Activated CD4-positive, alpha-beta memory T cell treated with anti-CD3 and anti-CD28 coated beads, Interleukin-2, amount 10 ng/mL, durations not matched to agents 7 days and 5 days (primary cell): ENCODE data around the gene TLX2. TPM values are rescaled to one million over a fixed set of nuclear protein-coding genes. Genes with fewer than 3 reads are reported as not detected.

Experiments
- CTCF ChIA-PET: fragments of 350-600 bp; sonication (Branson Sonifier 250); formaldehyde crosslinking; loops from one replicate; lab custom pipeline; 2021; ENCODE audit warnings: antibody characterized with exemption, inconsistent platforms; lab: Charles Lee
- POLR2A ChIA-PET: fragments of 350-600 bp; sonication (Branson Sonifier 250); formaldehyde crosslinking; loops from one replicate; lab custom pipeline; 2021; ENCODE audit warnings: antibody characterized with exemption; lab: Charles Lee
- DNase-seq: peaks from one replicate; pipeline ENCODE4 v3.0.0-alpha.2; 2020
- H3K27ac Mint-ChIP-seq: one replicate; pipeline ENCODE4 v1.8.0; 2021; ENCODE audit warnings: mild to moderate bottlenecking, mixed read lengths
- H3K27me3 Mint-ChIP-seq: one replicate; pipeline ENCODE4 v1.8.0; 2021; ENCODE audit warnings: mixed read lengths
- H3K36me3 Mint-ChIP-seq: one replicate; pipeline ENCODE4 v1.8.0; 2021; ENCODE audit warnings: low read depth, mixed read lengths
- H3K4me1 Mint-ChIP-seq: one replicate; pipeline ENCODE4 v1.8.0; 2021; ENCODE audit warnings: mixed read lengths
- H3K4me3 Mint-ChIP-seq: one replicate; pipeline ENCODE4 v1.8.0; 2021; ENCODE audit warnings: mild to moderate bottlenecking, mixed read lengths
- H3K9me3 Mint-ChIP-seq: one replicate; pipeline ENCODE4 v1.8.0; 2021; ENCODE audit warnings: mixed read lengths
- total RNA-seq, 2 experiments: library from RNA; stranded (reverse); gene quantifications; one replicate each; pipeline ENCODE4 v1.2.3, GENCODE V29; 2021

The TLX2 gene
- total RNA-seq, 2 experiments from 2014 or later: 2.6 to 3.3 TPM

DNA sequence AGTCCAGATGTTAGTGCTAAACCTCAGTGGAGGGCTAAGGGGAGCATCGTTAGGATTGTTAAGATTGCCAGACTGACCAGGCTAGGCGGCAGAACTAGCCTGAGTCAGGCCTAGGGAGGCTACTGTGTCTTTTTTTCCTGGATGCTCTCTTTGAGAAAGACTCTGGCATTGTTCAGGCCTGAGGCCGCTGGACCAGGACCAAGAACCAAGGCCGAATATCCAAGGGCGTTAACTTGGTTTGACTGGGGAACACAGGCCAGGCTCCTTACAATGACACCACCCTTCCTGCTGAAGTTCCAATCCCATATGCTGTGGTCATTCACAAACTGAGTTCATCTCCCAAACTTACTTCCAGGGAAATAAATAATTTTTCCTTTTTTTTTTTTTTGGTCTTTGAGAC is 26.0 kb downstream of the TLX2 start:
- H3K27me3 Mint-ChIP-seq: peaks cover 46% of the 10 kb centered on the region
- no peak overlapping the region for H3K27ac Mint-ChIP-seq
- H3K36me3 Mint-ChIP-seq: no peaks in the 10 kb centered on the region
- H3K4me3 Mint-ChIP-seq: no peak overlapping the region
- no peaks in the 10 kb centered on the region for H3K9me3 Mint-ChIP-seq
- H3K4me1 Mint-ChIP-seq: peaks cover 12% of the 10 kb centered on the region
- no peak for DNase-seq
- CTCF ChIA-PET: interaction anchor here (0.6 to 1.3 kb wide), 3 partner anchors 47 to 465 kb away, joined by 3 to 6 read pairs (median 3); no protein-coding TSS in a partner anchor
- POLR2A ChIA-PET: no interaction called here

DNA sequence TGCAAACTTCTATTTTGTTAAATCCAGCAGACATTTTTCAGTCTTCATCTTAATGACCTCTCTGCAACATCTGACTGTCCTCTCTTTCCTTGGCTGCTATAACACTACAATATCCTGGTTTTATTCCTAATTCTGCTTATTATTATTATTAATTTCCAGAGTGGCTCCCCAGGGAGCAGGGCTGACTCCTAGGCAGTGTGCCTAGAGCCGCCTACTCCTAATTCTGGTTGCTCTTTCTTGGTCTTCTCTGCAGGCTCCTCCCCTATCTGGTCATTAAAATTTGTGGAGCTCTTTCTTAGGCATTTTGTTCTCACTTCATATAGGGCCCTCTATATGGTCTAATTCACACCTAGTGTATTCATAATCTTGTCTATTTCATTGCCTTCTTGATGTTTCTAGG is 28.7 kb downstream of the TLX2 start:
- DNase-seq: no peak
- H3K27me3 Mint-ChIP-seq: peaks cover 55% of the 10 kb centered on the region
- ChIA-PET POLR2A (no interaction called here), CTCF (interaction anchor here (0.7 to 1.0 kb wide), 2 partner anchors 45 to 364 kb away, joined by 3 to 7 read pairs; no protein-coding TSS in a partner anchor)
- peaks cover 13% of the 10 kb centered on the region for H3K4me1 Mint-ChIP-seq
- no peaks in the 10 kb centered on the region for H3K36me3 Mint-ChIP-seq
- H3K27ac Mint-ChIP-seq: no peak overlapping the region
- no peaks in the 10 kb centered on the region for H3K9me3 Mint-ChIP-seq
- no peak overlapping the region for H3K4me3 Mint-ChIP-seq

DNA sequence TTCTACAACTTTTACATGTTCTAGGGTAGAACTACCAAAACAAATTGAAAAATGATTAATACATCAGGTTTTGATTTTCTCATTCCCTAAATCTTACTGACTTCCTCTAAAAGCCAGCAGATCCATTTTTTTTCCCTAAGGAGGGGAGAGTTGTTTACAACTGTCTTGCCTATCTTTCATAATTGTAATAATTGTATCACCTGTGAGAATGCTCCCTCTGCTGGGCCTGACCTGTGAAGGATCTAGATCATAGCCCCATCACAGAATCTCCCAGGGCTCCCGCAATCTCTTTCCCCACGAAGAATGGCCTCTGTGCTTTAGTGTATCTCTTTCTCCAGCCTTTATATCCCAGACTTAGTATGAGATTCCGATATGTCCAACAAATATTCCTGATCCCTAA is 30.4 kb downstream of the TLX2 start:
- CTCF ChIA-PET: interaction anchor here (0.9 to 2.4 kb wide), 5 partner anchors 12 to 44 kb away, joined by 3 to 8 read pairs (median 6); no protein-coding TSS in a partner anchor
- Mint-ChIP-seq H3K27ac (no peak overlapping the region), H3K27me3 (peaks cover 54% of the 10 kb centered on the region), H3K9me3 (no peaks in the 10 kb centered on the region), H3K4me1 (peaks cover 9% of the 10 kb centered on the region), H3K4me3 (no peak overlapping the region), H3K36me3 (no peaks in the 10 kb centered on the region)
- no peak for DNase-seq
- POLR2A ChIA-PET: interaction anchor here (0.6 to 1.2 kb wide), 3 partner anchors 41 to 120 kb away, joined by 3 to 4 read pairs (median 3); partner anchors contain the start of genes CCDC142 and TTC31

DNA sequence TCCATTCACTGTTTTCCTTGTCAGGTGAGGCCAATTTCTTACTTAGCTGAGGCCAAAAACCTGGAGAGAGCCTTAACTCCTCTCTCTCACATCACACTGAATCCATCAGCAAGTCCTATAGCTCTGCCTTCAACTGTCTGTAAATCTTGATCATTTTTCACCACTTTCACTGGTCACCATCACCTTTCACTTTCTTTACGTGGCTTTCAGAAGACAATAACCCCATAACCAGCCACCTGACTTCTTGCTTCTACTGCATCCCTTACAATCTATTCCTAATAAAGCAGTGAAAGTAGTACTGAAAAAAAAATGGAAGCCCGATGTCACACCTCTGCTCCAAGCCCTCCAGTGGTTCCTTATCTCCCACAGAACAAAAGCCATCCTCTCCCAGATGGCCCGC is 31.8 kb downstream of the TLX2 start:
- H3K36me3 Mint-ChIP-seq: no peaks in the 10 kb centered on the region
- CTCF ChIA-PET: interaction anchor here (0.5 to 2.4 kb wide), 5 partner anchors 13 to 96 kb away, joined by 3 to 8 read pairs (median 6); no protein-coding TSS in a partner anchor
- H3K27ac Mint-ChIP-seq: no peak overlapping the region
- POLR2A ChIA-PET: interaction anchor here (0.9 kb wide), 1 partner anchor 20 kb away, joined by 3 read pairs; no protein-coding TSS in a partner anchor
- H3K4me1 Mint-ChIP-seq: peaks cover 8% of the 10 kb centered on the region
- DNase-seq: no peak
- H3K9me3 Mint-ChIP-seq: no peaks in the 10 kb centered on the region
- no peak overlapping the region for H3K4me3 Mint-ChIP-seq
- peaks cover 62% of the 10 kb centered on the region for H3K27me3 Mint-ChIP-seq

DNA sequence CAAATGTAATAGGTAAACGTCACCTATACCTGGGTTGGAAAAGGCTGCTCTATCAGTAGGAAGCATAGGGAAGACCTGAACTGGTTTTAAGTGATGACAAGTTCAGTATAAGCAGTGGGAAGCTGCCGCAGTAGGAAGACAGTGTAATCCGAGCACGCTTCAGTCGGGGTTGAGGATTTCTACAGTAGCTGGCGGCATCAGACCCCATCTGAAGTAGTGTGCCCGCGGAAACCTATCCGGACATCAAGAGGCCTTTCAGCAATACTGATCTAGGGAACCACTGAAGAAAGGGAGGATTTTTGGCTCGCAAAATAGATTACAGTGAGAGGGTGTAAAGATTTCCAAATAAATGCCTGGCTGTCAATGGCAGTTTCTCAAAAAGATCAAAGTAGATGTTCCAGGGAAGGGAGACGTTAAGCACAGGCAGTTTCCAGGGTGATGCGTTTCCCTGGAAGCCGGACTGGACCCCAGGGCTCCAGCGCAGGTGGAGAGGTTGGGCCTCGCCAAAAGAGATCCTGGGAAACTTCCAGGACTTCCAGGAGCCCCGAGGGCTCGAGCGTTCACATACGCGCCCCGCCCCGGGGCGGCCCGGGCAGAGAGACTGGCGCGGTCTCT is 34.1 kb downstream of the TLX2 start:
- POLR2A ChIA-PET: interaction anchor here (1.4 kb wide), 1 partner anchor 19 kb away, joined by 4 read pairs; the partner anchor contains the start of genes AUP1 and HTRA2
- peak overlapping the region; percentile 66 for H3K4me3 Mint-ChIP-seq
- peaks cover 13% of the 10 kb centered on the region for H3K4me1 Mint-ChIP-seq
- H3K27ac Mint-ChIP-seq: no peak overlapping the region
- H3K36me3 Mint-ChIP-seq: no peaks in the 10 kb centered on the region
- peaks cover 57% of the 10 kb centered on the region for H3K27me3 Mint-ChIP-seq
- no peaks in the 10 kb centered on the region for H3K9me3 Mint-ChIP-seq
- CTCF ChIA-PET: no interaction called here
- no peak for DNase-seq

DNA sequence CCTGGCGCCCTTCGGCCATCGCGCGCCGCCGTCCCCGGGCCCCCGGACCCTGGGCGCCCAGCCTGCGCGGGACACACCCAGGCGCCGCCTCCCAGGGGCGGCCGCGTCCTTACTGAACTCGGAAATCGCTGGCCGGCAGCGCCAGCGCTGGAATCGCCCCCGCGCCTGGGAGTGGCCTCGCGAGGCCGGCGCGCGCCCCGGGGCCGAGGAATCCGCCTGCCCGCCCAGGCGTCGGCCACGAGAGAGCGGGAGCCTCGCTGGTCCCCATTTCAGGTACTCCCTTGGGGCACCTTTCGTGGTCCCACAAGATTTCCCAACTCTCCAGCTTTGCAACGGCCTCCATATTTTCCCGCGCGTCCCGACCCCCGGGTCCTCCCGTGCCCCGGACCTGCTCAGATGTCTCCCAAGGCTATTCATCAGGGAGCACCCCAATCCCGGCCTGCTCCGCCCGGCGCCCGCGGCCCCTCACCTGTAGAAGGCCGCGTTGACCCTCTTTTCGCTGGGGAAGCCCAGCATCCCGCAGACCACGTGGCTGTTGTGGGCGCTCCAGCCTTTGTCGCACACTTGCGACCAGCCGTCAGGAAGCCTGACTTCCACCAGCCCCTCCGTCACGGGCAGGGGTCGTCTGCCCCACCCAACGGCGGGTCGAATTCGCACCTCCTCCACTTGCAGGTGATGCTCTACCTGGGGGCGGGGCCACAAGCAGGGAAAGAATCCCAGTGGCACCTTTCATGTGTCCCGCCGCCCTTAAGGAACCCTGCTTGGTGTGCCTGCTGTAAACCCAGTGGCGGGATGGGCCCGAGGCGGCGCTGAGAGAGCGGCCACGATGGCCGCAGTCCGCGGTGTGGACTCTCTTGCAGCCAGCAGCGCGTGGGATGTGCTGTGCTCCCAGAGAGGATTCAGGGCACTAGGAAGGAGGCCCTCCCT is 34.9 kb downstream of the TLX2 start:
- Mint-ChIP-seq H3K4me1 (peaks cover 17% of the 10 kb centered on the region), H3K27me3 (peaks cover 57% of the 10 kb centered on the region), H3K4me3 (peak overlapping the region; percentile 51), H3K9me3 (no peaks in the 10 kb centered on the region), H3K27ac (no peak overlapping the region), H3K36me3 (no peaks in the 10 kb centered on the region)
- POLR2A ChIA-PET: interaction anchor here (0.9 to 1.7 kb wide), 3 partner anchors 20 to 90 kb away, joined by 3 to 6 read pairs (median 4); partner anchors contain the start of genes AUP1, HTRA2 and WBP1
- DNase-seq: no peak
- CTCF ChIA-PET: no interaction called here

DNA sequence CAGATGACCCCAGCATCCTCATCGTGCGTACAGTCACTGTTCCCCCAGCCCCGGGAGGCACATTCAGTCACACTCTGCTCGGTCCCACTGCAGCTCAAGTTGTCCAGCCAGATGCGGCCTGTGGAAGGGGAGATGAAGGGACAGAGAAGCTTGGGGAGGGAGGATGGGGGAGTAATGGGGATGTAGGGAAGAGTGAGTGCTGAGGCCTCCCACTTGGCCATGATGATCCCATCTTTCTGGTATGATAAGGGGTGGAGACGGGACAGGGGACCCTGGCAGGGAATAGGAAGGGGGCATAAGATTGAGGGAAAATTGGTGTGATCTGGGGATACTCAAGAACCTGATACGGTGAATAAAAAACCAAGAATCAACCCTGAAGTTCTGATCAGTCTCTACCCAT is 36.0 kb downstream of the TLX2 start:
- H3K9me3 Mint-ChIP-seq: no peaks in the 10 kb centered on the region
- no peak overlapping the region for H3K4me3 Mint-ChIP-seq
- POLR2A ChIA-PET: interaction anchor here (0.9 to 1.7 kb wide), 2 partner anchors 35 to 91 kb away, joined by 3 to 6 read pairs; partner anchors contain the start of gene WBP1
- H3K27me3 Mint-ChIP-seq: peaks cover 46% of the 10 kb centered on the region
- peaks cover 17% of the 10 kb centered on the region for H3K4me1 Mint-ChIP-seq
- H3K36me3 Mint-ChIP-seq: no peaks in the 10 kb centered on the region
- CTCF ChIA-PET: interaction anchor here (0.9 to 2.3 kb wide), 2 partner anchors 19 to 158 kb away, joined by 3 to 6 read pairs; no protein-coding TSS in a partner anchor
- no peak overlapping the region for H3K27ac Mint-ChIP-seq
- DNase-seq: peak; percentile 11

DNA sequence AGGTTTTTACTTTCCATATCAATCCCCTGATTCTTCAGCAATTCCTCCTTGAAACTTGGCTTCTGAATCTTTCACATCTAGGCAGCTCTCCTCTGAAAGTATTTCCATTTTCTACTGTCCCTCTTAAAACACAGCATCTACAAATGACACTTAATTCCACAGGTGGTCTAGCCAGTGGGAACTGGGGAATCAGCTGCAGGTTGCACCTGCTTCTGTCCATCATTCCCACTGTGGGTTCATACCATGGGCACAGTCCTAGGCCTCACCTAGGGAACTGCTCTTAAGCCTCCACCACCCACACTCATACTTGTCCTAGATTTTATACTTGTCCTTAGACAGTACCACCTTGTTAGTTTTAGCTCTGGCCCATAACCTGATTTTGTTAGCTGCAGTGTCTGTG is 37.3 kb downstream of the TLX2 start:
- Mint-ChIP-seq H3K27ac (no peak overlapping the region), H3K9me3 (no peaks in the 10 kb centered on the region), H3K4me3 (no peak overlapping the region), H3K4me1 (peaks cover 25% of the 10 kb centered on the region), H3K36me3 (peaks cover 5% of the 10 kb centered on the region), H3K27me3 (peaks cover 34% of the 10 kb centered on the region)
- ChIA-PET POLR2A (interaction anchor here (1.3 to 4.5 kb wide), 3 partner anchors 21 to 79 kb away, joined by 3 to 27 read pairs (median 4); partner anchors contain the start of genes AUP1, HTRA2 and MRPL53), CTCF (interaction anchor here (0.8 to 2.3 kb wide), 4 partner anchors 20 to 160 kb away, joined by 3 to 6 read pairs (median 3); no protein-coding TSS in a partner anchor)
- no peak for DNase-seq

DNA sequence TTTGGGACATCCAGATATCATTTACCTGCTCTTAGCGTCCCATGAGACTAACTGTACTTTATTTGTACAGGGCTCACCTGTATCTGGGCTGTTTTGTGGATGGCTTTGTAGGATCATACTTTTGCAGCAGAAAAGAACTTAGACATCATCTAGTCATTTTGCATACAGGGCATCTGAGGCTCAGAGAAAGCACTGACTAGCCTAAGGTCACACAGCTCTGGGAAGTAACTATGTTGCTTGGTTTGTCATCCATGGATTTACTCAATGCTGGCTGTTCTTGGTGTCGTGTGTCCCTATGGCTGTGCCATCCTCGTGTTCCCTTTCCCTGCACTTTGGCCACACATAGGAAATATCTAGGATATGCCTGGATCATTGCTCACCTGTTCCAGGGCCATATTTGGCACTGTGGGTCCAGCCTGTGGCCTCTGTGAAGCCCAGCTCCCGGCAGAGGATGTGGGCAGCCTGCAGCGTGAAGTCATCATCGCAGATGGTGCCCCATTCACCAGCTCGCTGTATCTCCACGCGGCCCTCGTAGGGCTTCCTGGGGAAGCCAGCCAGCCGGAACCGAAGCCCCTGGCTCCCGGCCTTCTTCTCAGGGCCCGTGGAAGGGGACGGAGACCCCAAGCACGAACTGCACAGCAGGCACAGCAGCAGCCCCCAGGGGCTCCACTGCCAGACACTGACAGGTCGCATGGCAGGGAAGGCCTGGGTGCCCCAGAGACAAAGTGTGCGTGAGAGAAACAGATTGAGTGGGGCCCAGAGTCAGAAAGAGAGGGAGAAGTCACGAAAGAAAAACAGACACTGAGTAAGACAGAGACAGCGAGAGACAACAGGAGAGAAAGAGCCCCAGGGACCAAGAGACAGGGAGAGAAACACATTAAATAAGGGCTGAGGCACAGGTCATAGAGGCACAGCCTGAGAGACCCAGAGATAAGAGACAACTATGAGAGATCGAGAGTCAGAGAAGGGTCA is 38.0 kb downstream of the TLX2 start:
- peaks cover 26% of the 10 kb centered on the region for H3K4me1 Mint-ChIP-seq
- peaks cover 32% of the 10 kb centered on the region for H3K27me3 Mint-ChIP-seq
- peak overlapping the region; percentile 20 for H3K4me3 Mint-ChIP-seq
- ChIA-PET CTCF (interaction anchor here (0.8 to 2.3 kb wide), 3 partner anchors 21 to 36 kb away, joined by 3 to 6 read pairs (median 3); no protein-coding TSS in a partner anchor), POLR2A (interaction anchor here (1.3 to 4.5 kb wide), 3 partner anchors 22 to 80 kb away, joined by 3 to 27 read pairs (median 4); partner anchors contain the start of genes AUP1, HTRA2 and MRPL53)
- no peak overlapping the region for H3K27ac Mint-ChIP-seq
- no peaks in the 10 kb centered on the region for H3K9me3 Mint-ChIP-seq
- no peak for DNase-seq
- H3K36me3 Mint-ChIP-seq: peaks cover 12% of the 10 kb centered on the region

DNA sequence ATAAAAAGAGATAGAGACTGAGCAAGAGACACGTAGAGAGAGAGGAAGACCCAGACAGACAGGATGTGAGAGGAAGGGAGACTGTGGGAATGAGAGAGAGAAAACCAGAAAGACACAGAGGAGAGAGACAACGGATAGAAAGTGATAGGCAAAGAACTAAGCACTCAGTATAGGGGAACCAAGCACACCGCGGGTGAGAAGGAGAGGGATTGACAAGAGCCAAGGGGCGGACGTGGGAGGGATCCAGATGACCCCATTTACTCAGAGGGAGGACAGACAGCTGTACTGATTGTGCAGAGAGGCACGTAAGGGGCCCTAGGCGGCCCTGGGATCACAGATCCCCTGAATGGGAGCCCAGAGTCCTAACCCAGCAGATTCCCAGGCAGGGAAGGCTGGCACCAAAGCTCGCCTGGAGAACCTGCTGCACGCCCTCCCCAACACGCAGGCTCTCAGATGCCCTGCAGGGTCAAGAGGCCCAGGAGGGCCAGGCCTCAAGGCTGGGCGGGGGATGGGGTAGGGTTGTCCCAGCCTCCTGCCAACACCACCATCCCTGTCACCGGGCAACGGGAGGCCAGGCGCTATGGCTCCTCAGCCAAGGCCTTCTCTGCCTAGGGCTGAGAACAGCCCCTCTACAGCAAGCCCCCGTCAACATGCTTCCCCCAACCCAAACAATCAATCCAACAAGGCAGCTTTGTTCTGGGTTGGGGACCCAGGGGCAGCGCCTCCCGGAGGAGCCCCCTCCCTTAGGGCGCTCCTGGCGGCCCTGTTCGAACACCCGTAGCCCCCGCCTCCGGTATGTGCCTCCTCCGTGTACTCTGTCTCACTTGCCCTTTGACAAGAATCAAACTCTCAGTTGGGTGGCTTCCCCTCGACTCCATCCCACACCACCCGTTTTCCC is 38.9 kb downstream of the TLX2 start:
- no peak for DNase-seq
- Mint-ChIP-seq H3K9me3 (no peaks in the 10 kb centered on the region), H3K36me3 (peaks cover 15% of the 10 kb centered on the region), H3K27ac (peak overlapping the region; percentile 71), H3K27me3 (peaks cover 24% of the 10 kb centered on the region), H3K4me1 (peaks cover 25% of the 10 kb centered on the region), H3K4me3 (peak overlapping the region; percentile 63)
- POLR2A ChIA-PET: interaction anchor here (0.6 to 4.5 kb wide), 9 partner anchors 18 to 286 kb away, joined by 3 to 27 read pairs (median 3); partner anchors contain the start of genes AUP1, HTRA2, INO80B and PCGF1
- CTCF ChIA-PET: no interaction called here
